RKO (cell line): ENCODE results near the gene ZNF787.
"Not testable (repeated sequence)": the region's sequence is repeated elsewhere in the genome, so short reads cannot be mapped to it uniquely, and the experiment has no call there.

ENCODE experiments used
- DNase-seq: peaks from one replicate; pipeline ENCODE4 v3.0.0-alpha.2; 2016; ENCODE audit warnings: low spot score

ZNF787 gene

DNA sequence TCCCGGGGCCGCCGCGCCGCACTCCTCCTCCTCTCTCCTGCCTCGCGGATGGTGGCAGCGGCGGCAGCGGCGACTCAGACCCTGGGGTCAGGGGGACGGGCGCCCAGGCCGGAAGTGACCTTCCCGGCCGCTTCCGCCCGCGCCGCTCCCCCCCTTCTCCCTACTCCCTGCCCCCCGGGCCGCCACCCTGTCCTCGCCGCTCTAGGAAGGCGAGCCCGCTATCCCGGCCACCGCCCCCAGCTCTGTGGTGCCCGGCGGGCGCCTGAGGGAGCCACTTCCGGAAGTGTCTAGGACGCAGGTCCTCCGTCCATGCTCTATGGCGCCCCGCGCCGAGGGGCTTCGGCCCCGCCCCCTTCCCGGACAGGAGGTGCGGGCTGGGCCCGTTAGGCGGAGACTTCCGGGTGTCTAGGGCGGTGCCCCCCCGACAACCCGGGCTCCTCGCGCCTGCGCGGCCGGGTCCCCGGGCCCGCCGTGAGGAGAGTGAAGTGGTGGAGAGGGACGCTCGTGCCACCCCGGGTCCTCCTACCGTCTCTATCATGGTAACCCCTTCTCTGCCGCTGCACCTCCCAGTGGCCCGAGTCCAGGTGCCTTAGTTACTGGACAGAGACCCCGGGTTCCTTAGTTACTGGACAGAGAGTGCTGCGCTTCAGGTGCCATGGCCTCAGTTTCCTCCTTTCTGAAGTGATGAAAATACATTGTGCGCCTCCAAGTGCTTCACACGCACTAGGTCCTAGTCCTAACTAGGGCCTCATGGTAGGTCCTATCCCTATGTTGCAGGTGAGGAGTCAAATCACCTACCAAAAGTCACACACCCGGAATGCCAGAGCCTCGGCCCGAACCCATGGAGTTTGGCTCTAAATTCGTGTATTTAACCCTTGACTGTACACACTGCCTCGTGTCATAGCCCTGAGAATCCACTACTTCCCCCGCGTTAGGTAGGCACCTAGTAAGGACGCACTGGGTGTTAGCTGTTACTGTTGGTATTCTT lies at the start of gene ZNF787:
TSS of gene ZNF787 (minus strand) at position 116 of the 988 bp plus-strand sequence. CDS start 18,078 bp downstream, outside the sequence.
- DNase-seq, result peak; percentile 94

DNA sequence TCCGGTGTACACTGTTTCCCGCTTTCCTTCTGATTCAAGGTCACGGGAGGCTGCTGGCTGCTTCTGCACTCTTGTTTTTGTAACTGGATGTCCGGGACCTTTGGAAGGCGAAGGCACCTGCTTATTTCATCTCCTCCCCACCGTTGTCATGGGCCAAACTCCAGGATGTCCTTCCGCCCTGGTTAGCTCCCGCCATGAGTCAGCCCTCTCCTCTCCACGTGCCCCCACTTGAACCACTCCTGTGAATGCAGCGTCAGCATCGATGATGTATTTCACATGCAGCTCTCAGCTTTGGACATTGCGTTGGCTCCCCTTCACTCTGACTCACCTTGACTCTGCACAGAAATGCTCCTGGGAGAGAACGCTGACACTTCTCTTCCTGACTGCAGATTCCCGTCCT lies 49.2 kb upstream of the ZNF787 start:
- peak; percentile 99 for DNase-seq

DNA sequence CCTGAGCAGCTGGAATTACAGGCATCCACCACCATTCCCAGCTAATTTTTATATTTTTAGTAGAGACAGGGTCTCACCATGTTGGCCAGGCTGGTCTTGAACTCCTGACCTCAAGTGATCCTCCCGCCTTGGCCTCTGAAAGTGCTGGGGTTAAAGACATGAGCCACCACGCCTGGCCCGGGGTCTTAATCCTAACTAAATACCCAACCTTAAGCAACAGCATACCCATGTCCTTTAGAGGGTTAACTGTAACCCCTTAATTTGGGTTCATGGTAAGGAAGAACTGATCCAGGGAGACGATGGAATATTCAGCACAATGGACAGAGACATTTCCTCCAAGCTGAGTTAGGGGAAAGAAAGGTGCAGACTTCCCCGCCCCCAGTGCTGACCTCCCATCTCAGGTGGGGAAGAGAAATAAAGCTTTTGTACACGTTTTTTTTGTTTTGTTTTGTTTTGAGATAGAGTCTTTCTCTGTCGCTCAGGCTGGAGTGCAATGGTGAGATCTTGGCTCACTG lies 46.0 kb upstream of the ZNF787 start:
- no peak for DNase-seq

DNA sequence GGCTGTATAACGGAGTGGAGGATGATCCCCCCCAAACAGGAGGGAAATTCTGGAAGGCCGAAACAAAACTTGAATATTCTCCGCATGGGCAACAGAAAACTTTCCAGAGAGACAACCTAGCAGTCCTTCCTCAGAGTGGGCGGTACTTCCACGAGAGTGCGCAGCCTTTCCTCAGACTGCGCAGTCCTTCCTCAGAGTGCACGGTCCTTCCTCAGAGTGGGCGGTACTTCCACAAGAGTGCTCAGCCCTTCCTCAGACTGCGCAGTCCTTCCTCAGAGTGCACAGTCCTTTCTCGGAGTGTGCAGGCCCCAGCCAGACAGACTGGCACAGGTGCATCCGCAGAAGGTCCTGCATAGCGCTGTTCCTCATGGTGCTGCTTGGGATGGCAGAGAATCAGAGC lies 42.0 kb upstream of the ZNF787 start:
- no peak for DNase-seq

DNA sequence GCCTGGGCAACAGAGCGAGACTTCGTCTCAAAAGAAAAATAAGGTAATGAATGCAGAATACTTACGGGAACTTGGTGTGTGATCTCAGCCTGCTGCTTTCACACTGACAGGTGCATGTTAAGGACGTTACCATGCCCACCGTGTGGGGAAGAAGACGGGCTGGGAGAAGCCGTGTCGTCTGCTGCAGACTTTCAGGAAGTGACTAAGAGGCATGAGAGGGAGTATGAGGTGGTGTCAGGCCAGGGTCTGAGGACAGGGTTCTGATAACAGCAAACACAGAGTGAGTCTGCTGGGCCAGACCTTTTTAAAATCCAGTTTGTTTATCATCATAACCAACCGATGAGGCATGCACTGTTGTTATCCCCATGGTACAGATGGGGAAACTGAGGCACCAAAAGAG lies 41.2 kb upstream of the ZNF787 start:
- no peak for DNase-seq

DNA sequence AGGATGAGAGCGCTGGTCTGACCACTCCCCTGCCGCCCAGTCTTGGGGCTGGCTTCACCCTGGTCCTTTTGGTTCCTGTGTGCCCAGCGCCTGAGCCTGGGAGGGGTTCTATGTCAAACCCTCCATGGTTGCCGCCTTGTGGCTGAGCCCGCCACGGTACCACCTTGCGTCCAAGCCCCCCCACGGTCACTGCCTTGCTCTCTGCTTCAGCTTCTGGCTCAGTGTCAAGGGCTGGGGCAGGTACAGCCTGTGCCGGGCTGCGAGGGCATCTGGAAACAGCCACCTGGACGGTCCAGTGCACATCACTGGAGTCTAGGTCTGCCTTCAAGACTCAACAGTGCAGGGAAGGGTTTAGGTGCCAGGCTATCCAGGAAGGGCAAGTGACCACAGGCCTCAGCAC lies 40.4 kb upstream of the ZNF787 start:
- DNase-seq, result no peak

DNA sequence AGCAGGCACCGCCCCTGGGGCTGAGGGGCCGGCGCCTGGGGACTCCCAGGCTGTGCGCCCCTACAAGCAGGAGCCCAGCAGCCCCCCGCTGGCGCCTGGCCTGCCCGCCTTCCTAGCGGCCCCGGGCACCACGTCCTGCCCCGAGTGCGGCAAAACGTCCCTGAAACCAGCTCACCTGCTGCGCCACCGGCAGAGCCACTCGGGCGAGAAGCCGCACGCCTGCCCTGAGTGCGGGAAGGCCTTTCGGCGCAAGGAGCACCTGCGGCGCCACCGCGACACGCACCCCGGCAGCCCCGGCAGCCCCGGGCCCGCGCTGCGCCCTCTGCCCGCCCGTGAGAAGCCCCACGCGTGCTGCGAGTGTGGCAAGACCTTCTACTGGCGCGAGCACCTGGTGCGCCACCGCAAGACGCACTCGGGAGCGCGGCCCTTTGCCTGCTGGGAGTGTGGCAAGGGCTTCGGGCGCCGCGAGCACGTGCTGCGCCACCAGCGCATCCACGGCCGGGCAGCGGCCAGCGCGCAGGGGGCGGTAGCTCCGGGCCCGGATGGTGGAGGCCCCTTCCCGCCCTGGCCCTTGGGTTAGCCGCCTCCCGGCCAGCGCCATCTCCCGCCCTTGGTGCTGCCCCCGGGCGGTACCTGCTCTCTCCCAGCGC lies 38.7 kb upstream of the ZNF787 start:
- no peak for DNase-seq

DNA sequence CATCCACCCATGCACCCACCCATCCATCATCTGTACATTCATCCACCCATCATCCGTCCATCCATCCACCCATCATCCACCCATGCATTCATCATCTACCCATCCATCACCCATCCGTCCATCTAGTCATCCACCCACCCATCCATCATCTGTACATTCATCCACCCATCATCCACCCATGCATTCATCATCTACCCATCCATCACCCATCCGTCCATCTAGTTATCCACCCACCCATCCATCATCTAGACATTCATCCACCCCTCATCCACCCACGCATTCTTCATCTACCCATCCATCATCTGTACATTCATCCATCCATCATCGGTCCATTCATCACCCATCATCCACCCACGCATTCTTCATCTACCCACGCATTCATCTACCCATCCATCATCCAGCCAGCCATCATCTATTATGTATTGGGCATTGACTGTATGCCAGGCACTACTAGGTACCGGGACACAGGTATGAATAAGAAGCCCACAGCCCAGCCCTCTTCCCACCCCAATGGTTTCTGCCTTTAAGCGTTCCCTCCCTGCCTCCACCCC lies 38.0 kb upstream of the ZNF787 start:
- DNase-seq, result peak; percentile 79

DNA sequence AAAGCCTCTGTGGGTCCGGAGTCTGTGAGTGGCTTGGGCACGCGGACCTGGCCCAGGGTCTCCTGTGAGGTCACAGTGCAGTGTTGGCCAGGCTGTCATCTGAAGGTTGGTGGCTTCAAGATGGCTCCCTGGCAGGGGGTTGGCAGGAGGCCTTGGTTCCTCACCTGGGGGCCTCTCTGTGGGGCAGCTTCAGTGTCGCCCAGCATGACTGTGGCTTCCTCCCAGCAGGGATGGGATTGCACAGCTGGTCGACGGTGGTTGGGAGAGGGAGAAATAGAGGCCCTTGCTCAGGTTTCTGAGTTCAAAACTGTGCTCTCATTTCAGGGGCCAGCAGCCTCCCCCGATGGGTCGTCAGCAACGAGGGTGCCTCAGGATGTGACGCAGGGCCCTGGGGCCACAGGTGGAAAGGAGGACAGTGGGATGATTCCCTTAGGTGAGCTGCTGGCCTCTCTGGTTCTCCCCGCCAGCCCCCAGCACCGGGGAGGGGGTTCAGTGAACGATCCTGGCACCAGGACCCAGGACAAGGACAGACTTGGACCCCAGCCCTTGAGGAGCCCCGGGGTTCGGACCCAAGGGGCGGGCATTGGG lies 37.2 kb upstream of the ZNF787 start:
- DNase-seq, result no peak

DNA sequence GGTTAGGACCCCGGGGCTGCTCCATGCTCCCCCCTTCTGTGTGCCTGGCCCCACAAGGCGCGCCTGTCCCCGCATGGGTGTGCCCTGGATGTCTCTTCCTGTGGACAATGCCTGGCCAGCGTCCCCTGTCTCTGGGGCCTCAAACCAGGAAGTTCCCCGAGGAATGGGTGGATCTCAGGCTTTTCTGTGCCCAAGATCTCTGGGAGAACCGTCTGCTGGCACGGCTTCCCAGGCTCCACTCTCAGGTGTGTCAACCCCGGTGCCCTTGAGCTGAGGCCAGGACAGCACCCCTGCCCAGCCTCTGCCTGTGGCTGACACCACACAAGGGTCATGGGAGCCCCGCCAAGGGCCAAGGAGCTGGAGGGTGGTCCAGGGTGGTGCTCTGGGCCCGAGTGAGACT lies 35.7 kb upstream of the ZNF787 start:
- DNase-seq, result no peak

DNA sequence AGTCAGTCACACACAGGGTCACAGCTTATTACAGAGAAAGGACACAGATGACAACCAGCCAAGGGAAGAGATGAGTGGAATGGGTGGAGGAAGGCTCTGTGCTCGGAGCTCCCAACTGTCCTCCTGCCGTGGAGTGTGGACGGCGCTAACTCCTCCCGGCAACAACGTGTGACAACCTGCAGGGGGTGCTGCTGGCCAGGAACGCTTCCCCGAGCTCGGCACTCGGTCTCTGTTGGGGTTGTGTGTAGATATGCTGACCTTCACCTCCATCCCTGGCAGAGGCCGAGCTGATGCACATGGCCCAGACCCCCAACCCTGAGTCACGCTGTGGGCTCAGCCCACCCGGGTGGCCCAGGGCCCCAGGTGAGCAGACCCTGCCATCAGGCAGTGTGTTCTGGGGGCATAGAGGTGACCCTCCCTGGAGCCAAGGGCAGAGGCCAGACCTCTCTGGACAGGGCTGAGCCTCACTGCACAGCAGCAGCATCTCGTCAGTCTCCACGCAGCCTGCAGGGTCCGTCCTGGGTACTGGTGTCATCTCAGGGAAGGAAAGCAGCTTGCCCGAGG lies 34.1 kb upstream of the ZNF787 start:
- no peak for DNase-seq

DNA sequence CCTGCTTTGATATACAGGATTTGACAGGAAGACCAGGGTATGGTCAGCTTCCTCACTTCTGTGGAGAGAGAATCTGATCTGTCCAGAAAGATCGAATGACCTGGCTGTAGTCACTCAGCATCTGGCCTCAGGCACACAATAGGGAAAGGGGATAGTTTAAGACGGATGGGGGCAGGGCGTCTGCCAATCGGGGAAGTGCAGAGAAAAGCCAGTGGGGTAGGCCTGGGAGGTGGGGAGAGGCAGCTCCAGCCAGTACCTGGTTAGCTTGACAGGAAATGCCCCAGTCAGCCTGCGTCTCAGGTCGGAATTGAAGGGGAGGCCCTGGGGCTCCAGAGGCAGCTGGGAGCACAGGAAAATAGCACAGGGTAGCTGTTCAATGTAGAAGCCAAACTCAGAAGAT lies 32.4 kb upstream of the ZNF787 start:
- no peak for DNase-seq

DNA sequence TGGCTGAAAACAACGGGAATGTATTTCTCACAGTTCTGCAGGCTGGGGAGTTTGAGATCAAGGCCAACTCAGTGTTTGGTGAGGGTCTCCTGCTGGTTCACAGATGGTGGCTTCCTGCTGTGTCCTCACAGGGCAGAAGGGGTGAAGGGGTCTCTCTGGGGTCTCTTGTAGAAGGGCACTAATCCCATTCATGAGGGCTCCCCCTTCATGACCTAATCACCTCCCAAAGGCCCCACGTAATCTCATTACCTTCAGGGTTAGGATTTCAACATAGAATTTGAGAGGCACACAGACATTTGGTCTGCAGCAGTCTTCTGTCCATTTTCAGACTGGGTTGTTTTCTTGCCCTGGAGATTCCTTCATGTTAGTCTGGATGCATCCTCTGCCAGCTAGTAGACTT lies 31.5 kb upstream of the ZNF787 start:
- DNase-seq, result no peak

DNA sequence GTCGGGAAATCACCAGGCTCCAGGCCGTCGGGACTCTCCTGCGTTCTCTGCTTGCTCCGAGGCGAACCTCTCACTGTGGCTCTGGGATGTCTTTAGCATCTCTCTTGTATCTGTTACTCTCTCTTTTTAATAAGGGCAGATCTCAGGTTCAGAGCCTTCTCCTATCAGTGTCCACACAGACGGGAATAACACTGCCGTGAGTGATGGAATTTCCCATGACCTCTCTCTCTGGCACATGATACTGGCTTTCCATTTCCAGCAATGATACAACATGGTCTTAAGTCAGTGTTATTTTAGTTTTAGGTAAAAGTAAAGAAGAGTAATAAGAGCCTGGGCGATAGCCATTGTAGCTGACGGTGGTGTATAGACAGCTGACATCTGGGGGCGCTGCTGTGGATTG lies 29.3 kb upstream of the ZNF787 start:
- no peak for DNase-seq

DNA sequence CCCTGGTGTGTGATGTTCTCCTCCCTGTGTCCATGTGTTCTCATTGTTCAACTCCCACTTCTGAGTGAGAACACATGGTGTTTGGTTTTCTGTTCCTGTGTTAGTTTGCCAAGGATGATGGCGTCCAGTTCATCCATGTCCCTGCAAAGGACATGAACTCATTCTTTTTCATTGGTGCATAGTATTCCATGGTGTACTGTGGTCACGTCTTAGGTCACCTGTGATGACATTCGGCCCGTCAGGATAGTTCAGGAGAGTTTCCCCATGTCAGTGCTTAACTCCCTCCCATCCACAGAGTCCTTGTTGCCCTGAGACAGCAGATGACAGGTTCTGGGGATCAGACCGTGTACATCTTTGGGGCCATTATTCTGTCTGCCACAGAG lies 28.6 kb upstream of the ZNF787 start:
- no peak for DNase-seq

DNA sequence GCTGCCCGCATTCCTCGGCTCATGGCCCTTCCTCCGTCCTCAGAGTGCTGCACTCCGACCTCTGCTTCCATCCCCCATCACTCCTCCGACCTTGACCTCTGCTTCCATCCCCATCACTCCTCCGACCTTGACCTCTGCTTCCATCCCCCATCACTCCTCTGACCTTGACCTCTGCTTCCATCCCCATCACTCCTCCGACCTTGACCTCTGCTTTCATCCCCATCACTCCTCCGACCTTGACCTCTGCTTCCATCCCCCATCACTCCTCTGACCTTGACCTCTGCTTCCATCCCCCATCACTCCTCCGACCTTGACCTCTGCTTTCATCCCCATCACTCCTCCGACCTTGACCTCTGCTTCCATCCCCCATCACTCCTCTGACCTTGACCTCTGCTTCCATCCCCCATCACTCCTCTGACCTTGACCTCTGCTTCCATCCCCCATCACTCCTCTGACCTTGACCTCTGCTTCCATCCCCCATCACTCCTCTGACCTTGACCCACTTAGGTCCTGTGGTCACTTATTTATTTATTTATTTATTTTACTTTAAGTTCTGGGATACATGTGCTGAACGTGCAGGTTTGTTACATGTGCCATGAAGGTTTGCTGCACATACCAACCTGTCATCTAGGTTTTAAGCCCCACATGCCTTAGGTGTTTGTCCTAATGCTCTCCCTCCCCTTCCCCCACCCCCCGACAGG lies 28.0 kb upstream of the ZNF787 start:
- not testable (repeated sequence) for DNase-seq

DNA sequence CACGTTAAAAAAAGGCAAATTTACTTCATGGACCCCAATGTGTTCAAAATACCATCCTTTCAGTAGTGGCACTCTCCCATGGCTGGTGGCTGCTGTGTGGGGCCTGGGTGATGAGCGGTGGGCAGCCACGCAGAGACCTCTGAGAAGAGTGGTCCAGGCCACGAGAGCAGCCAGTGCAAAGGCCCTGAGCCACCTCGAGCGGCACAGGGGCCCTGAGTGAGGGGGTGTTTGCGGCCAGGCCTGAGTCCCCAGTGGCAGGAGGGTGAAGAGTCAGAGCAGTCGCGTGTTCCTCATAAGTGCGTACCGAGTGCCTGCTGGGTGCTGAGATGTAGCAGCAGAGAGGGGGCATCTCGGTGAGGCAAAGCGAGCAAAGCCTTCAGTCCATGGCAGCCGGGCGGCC lies 27.0 kb upstream of the ZNF787 start:
- no peak for DNase-seq

DNA sequence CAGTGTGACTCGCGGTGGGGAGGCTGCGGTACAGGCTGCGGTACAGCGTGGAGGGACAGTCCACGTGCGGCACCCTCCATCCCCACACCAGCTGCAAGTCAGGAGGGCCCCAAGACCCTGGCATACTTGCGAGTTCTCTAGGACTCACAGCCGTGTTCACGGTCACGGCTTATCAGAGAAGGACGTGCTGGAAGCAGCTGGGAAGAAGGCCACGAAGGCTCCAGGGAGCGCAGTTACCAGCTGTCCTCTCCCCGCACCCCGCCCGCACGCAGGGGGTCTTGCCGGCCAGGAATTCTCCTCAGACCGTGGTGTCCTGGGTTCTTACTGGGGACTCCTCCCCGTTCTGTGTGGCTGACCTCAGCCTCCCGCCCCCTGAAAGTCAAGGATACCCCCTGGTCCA lies 26.2 kb upstream of the ZNF787 start:
- DNase-seq, result no peak

DNA sequence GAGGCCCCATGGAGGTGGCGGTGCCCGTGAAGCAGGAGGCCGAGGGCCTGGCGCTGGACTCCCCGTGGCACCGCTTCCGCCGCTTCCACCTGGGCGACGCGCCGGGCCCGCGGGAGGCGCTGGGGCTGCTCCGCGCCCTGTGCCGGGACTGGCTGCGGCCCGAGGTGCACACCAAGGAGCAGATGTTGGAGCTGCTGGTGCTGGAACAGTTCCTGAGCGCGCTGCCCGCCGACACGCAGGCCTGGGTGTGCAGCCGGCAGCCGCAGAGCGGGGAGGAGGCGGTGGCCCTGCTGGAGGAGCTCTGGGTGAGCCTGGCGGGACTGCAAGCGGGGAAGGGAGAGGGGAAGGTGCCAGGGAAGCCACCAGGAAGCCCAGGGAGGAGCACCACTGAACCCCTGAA lies 25.8 kb upstream of the ZNF787 start:
- no peak for DNase-seq

DNA sequence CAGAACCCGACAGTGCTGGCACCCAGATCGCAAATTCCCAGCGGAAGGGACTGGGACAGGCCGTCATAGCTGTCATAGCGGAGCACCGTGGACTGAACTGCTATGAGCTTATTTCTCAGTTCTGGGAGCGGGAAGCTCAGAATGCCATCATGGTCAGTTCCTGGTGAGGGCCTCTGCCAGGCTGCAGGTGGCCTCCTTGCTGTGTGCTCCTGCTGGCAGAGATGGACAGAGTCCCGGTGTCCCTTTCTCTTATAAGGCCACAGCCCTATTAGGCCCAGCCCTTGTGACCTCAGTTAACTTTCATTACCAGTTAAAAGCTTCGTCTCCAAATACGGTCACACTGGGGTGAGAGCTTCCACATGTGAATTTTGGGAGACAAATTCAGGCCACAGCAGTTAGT lies 24.6 kb upstream of the ZNF787 start:
- DNase-seq, result no peak

DNA sequence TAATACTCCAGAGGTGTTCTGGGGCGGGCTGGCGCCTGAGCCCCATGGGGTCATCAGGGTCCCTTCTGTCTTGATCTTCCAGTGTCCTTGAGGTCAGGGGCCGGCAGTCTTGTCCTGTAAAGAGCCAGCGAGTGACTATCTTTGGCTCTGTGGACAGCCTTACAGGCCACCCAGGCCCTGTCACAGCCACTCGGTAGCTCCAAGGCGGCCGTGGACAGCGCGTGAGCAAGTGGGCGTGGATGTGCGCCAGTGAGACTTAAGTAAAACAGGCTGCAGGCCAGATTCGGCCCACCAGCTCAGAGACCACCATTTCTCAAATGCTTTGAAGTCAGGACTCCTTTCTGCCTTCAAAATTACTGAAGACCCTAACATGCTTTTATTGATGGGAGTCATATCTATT lies 23.7 kb upstream of the ZNF787 start:
- no peak for DNase-seq

DNA sequence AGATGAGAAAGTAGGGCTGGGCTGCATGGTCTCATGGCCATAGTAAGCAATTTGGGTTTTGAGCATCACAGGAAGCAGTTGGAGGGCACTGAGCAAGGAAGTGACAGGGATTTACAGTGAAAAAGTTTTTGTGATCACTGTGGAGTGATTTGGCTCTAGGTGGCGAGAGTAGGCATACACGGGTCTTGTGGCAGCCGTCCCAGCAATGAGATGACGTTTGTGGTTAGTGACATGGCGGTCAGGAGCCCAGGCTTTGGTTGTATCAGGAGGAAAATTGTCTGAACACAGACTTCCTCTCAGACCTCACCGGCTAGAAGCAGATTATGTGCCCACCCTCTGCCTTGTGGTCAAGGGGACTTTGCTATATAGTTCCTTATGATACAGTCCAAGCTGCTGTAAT lies 23.3 kb upstream of the ZNF787 start:
- DNase-seq, result no peak
